Stimulated activated CD8-positive, alpha-beta memory T cell treated with anti-CD3 and anti-CD28 coated beads, Interleukin-4, amount 100 ng/mL, for 24 hours (primary cell): Measurements from ENCODE around the gene CTNNAL1.
"Not testable (repeated sequence)": the region's sequence is repeated elsewhere in the genome, so short reads cannot be mapped to it uniquely, and the experiment has no call there.

Experiments used
- DNase-seq: peaks from one replicate; pipeline ENCODE4 v3.0.0-alpha.2; 2020; ENCODE audit warnings: low read depth

The CTNNAL1 gene

DNA sequence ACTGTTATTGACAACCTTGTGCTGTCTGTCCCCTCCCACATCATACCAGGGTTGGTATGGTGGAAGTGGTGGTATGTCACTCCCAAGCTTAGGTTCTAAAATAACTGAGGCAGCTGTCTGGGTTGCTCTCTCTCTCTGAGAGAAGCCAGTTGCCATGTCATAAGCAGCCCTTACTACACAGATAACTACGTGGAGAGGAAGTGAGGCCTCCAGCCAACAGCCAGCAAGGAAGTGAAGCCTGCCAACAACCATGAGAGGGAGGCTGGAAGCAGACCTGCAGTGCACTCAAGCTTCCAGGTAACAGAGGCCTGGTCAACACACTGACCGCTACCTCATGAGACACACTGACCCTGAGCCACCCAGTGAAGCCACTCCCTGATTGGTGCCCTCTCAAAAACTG, 18.6 kb downstream of the CTNNAL1 start:
- DNase-seq: no peak

DNA sequence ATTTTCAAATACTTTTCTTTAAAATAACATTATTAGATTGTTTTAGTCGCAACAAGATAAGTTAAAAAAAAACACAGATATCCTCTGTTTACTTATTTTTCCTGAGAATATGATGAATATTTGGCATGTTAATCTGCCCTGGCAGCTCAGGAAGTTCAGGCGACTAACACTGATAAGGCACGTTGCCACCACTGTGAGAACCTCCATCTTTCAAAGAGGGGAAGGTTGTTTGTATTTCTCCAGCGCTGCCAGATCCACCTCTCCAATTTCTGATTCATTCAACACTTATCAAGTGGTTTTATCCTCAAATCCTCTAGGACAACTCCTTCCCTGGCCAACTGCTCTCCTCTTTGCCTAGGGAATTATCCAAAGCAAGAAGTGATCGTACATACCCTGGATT, 21.8 kb downstream of the CTNNAL1 start:
- DNase-seq: no peak

DNA sequence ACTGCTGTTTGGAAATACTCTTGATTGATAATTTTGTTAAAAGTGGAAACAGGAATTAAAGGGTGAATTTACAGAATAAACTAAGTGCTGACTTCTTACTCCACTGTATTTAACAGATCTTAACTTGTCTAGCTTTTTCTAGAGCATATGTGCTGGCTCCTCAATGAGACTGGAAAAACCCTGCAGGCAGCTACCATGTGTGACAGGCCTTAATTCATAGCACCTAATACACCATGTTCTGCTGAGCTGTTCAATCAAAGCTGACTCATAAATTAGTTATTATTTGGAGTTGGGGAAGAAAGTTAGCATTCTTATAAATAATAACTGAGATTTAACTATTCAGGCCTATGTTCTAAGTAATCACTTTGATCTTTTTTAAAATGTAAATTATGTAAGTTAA, 29.4 kb downstream of the CTNNAL1 start:
- no peak for DNase-seq

DNA sequence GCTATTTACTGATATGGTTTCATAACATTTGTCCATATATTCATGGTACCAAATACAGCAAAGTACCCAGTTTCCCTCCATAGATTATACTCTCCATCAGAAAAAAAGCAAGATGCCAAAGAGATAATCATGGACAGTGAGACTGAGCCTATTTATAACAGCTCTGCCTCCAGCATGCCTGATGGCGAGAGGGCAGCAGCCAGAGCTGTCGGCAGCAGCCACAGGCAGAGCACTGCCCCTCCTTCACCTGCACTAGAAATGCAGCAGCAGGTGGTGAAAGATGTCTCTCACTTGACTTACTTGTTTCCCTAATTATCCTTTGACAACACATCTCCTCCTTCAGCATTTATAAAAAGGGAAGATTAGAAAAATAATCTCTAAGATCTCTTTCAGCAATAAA, 32.4 kb downstream of the CTNNAL1 start:
- no peak for DNase-seq

DNA sequence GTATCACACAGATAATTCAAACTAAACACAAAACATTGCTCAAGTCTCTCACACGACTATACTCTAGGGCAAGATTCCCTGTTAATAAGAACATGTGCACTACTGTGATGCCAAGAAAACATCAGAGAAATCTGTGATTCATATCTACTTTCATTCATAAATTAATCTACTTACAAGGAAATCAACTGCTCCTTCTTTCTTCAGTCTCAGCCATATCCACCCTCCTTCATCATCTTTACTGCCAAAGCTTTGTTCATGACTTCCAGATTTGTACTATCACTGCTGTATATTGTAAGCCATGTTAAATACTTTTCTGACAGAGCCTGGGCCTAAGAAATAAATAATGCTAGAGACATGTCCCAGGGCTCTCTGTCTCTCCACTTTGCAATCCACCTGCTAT, 35.1 kb downstream of the CTNNAL1 start:
- no peak for DNase-seq

DNA sequence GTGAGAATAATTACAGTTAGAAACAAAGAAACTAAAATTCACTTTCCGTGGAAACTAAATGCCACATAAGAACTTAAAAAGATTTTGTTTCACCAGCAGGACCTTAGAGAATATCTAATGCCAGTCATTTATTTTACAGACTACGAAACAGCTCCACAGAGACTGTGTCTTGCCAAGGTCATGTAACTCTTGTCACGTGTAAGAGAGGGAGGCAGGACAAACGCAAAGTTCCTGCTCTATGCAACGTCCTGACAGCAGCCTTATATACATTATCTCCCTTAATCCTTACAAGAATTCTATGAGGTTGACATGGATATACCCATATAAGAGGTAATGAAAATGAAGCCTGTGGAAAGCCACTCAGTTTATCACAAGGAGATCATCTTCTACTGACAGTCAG, 39.4 kb downstream of the CTNNAL1 start:
- no peak for DNase-seq

DNA sequence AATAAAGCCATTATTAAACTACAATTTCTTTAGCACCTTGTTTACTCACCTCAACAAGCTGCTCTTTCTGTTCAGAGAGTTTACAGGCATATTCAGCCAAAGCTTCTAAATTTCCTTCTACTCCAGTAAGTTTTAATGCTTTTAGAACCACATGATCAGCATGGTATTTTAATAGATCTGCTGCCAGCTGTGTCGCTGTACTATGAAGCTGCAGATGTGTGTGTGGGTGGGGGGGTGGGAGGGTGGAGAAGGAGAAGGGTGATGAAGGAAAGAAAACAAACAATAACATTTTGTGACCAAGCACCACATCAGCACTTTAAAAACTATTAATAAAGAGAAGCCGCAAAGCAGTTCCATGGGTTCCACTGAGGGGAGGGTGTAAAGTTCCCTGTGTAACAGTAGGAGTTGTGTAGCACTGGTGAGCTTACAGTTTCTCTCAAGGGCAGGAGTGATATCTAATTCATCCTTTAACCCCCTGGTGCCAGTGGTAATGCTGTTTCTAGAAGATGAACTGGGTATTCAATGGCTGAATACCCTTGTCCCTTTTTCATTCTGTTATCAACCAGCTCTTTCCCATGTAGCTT, 40.6 kb downstream of the CTNNAL1 start:
- DNase-seq: no peak

DNA sequence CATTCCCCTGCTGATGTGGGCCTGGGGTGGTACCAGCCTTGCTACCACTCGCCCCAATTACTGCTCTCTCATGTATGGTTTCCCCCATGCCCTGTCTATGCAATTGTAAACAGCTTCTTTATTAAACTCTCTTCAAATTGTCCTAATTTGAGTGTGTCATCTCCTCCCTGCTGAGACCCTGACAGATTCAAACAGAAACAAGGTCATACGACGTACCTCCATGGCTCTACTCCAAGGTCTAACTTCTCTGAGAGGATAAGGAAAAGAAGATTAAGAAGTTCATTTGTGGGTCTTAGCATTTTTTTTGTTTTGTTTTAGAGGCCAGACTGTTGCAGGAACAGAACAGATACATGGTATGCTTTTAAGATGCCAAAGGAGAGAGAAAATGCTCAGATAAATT, 41.1 kb downstream of the CTNNAL1 start:
- no peak for DNase-seq

DNA sequence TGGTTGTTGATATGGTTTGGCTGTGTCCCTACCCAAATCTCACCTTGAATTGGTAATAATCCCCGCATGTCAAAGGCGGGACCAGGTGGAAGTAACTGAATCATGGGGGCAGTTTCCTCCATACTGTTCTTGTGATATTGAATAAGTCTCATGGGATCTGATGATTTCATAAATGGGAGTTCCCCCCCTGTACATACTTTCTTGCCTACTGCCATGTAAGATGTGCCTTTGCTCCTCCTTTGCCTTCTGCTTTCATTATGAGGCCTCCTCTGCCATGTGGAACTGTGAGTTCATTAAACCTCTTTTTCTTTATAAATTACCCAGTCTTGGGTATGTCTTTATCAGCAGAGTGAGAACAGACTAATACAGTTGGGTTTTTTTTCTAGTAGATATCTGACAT, 41.9 kb downstream of the CTNNAL1 start:
- DNase-seq: not testable (repeated sequence)

DNA sequence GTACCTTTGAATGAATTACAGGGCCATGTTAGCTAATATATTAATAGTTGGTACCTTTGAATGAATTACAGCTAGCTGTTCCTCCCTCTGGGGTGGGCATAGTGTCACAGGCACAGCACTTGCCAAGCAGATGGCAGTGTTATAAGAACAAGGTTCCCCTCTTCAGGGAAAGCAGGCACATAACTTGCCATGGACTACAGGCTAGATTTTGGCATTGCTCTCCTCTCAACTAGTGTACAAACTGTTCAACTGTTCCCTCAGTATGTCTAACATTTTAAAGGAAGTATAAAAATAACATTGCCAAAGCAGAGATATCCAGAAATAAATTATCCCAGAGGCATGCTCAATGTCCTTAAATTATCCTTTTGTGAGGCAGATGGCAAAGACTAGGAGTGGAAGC, 45.4 kb downstream of the CTNNAL1 start:
- no peak for DNase-seq

DNA sequence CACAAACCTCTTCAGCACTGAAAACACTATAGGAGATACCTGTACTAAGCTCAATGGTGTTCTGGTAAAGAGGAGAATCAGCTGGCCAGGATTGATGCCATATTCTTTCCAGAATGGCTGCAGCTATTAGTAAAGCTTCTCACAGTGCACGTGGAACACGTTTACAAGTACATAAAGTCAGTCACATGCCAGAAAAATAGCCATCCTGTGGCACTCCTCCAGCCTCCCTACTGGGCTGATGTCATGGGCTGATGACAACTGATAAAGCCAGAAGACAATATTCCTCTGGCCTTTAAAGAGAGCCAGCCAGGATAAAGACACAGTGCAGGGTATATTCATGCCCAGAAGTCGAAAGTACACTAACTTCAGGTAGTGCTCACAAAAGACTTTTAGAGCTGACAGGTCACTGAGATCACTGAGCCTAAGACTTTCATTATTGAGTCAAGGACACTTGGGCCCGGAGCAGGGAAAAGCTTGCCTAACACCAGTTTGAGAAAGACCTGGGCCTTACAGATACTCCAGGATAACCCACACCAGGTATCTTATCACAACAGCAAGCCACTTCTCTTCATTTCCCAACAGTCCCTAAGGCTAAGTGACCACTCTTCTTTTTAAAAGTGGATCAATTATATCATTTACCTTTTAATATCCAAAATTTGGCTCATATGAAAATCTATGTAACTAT, 49.7 kb downstream of the CTNNAL1 start:
- no peak for DNase-seq

DNA sequence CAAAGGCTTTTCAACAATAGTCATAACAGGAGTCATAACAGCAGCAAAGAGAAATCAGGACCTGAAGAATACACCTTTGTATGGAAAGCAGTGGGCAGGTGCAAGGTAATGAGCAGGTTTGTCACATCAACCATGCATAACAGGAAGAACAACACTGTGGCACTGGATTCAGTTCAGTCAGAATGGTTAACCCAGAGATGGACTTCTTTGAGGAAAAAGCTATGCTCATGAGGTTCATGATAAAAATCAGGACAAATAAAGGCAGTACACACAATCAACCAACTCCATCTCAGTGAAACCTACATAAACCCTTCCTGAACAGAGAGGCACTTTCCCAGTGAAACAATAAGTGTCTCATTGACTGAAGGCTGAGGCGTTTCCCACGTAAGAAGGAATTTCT, 52.1 kb downstream of the CTNNAL1 start:
- no peak for DNase-seq

DNA sequence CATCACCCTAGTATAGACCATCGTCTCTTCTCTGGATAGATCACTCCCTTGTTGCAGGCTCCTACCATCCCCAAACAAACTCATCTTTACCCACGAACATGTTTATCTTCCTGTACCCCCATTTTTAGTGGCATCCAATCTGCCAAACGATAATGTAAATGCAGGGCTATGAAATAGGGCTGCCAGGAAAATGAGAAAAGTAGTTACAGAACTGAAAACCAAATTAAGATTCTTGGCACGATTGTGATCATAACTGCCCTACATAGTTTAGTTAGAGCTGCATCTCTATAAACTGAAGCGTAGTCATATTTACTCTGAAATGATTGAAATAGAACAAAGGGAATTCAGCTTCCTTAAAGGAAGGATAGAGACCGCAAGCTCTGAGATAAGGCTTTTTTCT, 53.0 kb downstream of the CTNNAL1 start:
- no peak for DNase-seq

DNA sequence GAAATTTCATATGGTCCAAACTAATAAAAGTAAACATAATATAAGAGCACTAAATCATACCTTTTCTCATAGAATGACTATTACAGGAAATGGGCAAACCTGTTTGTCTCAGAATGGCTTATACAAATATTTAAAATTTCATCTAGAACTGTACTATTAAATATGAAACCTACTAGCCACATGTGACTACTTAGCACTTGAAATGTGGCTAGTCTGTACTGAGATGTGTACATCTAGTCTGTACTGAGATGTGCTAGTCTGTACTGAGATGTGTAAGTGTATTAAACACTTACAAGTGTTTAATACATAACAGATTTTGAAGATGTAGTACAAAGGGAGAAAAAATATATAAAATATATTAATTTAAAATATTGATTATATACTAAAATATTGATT, 56.7 kb downstream of the CTNNAL1 start:
- no peak for DNase-seq

DNA sequence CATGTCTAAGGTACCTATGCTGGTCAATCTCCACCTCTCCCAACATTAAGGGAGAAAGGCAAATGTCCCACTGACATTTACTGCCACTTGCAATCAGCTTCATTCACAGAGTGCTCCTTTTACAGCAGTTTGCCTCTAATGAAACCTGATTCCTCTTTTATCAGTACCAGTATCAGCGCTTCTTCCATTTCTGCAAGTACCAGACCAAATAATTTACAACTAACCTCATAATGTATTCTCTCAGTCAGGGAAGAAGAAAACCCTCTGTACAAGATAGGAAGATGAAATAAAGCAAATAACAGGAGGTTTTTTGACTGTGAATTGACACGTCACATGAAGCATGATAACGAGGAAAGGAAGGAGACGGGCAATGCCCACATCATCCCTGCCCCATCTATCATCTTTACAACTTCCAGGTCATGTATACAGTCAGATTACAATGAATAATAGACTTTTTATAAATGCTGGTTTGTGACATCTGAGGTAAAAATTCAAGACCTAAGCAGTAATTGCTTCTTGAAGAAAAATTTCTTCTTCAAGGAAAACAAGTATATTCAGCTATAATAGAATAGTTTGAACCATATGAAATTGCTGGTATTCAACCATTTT, 57.2 kb downstream of the CTNNAL1 start:
- DNase-seq: no peak

DNA sequence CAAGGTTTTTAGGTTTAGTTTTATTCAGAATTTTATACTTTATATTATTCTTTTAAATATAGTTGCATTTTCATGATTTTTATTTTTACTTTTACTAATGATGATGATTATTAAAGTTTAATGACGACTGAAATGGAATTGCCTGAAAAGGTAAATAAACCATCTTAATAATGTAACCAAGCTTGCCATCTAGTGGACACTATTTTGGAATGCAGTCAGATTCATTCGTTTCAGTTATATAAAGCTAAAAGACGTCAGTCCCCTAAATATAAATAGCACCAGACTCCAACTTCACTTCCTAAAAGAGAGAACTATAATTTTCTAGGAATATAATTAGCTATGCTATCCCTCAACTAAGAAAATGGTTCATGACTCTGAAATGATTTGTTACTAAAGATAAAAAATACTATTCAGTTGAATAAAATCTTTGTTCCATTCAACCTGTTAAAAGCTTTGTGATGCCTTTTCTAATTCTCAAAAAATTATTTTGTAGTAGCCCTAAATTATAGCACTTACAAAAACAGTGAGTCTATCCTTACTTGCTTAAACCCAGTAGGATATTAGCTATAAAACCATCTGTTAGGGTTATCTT, 59.2 kb downstream of the CTNNAL1 start:
- DNase-seq: no peak

DNA sequence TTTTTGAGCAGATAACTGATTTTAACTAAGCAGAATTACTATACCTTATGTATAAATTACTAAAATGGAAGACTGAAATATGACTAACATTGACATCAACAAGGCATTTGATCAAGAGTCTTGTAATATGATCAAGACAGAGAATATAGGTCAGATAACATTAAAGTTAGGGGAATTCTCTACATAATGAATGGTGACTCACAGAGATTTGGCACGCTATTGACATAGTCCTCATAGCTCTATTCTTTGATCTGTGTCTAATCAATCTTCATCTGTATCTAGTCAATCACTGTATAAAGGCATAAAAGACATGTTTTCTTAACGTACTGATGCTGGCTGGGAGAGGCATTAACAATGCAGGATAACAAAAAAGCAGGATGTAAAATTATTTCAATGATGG, 61.7 kb downstream of the CTNNAL1 start:
- no peak for DNase-seq

DNA sequence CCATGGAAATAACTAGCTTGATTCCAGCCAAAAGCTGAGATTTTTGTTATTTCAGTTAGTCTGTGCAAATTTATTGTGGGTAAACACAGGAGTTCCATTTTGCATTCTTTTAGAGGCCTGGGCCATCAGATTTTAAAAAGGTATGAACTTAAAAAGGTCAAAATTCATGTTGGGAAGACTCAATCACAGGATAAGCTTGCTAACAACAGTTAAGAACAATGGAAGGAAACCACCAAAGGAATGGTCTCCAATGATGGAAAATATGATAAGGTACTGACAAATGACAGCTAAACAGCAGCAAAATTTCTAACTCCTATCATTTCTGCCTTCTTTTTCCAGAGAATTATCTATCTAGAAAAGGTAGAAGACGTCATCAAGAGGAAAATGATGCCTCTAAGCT, 63.1 kb downstream of the CTNNAL1 start:
- DNase-seq: no peak

DNA sequence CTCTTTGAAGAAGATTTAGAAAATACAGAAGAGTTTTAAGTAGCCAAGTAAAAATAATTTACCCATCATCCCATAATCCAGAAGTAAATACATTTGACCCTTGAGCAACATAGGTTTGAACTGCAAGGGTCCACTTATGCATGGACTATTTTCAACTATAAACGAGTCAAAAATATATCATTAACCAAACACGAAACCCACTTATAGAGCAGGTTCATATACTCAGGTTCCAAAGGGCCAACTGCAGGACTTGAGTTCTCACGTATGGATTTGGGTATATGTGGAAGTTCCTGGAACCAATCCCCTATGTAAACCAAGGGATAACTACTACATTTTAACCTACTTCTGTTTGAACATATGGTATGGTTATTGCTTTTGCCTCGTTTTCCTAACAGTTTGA, 73.3 kb downstream of the CTNNAL1 start:
- DNase-seq: no peak

DNA sequence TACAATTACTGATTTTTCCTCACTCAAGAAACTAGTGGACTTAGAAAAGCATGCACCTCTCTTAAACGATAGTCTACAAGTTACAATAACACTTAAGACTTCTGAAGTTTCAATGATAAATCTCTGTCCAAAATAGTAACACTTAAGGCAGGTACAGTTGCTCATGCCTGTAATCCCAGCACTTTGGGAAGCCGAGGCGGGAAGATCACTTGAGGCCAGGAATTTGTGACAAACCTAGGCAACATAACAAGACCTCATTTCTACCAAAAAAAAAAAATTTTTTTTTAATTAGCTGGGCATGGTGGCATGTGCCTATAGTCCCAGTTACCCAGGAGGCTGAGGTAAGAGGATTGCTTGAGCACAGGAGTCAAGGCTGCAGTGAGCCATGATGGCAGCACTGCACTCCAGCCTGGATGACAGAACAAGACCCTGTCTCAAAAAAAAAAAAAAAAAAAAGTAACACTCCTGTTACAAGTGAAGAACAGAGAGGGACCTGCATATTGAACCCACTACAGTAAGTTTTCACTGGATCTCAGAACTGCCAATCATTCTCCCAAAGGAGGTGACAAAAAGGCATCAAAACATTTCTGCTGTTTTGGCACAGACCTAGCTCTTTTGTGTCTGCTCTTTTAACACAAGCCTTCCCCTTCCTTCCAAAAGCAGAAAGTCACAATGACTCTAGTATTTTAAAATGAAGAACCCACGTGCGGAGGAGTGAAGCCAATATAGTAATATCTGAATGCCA, 75.6 kb downstream of the CTNNAL1 start:
- DNase-seq: no peak

DNA sequence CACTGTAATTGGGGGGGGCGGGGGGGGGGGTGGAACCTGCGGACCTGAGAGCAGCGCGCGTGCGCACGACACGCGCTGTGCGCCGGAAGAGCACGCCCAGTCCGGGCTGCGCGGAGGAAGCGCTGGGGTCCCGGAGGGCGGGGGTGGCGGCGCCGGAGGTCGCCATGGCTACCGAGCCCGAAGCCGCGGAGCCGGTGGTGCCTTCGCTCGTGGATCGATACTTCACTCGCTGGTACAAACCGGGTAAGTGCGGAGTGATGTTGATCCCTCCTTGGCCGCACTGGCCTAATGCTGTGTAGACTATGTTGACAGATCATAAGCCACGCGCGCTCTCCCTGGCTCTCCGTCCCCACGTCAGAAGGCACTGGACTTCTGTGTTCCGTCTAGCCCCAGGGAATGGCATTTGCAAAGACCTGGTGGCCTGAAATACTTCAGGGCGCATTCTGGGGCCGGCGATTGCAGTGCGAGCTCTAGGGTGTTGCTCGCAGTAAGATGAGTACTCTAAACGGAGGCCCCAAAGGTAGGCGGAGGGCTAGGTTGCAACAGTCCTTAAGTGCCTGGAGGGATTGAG, 78.9 kb downstream of the CTNNAL1 start, which contains the start of gene ABITRAM:
Gene ABITRAM, plus strand, starts transcription at position 78 of the 571 bp plus-strand sequence. Its CDS starts 87 bp downstream, at position 165.
- DNase-seq: peak; percentile 67

DNA sequence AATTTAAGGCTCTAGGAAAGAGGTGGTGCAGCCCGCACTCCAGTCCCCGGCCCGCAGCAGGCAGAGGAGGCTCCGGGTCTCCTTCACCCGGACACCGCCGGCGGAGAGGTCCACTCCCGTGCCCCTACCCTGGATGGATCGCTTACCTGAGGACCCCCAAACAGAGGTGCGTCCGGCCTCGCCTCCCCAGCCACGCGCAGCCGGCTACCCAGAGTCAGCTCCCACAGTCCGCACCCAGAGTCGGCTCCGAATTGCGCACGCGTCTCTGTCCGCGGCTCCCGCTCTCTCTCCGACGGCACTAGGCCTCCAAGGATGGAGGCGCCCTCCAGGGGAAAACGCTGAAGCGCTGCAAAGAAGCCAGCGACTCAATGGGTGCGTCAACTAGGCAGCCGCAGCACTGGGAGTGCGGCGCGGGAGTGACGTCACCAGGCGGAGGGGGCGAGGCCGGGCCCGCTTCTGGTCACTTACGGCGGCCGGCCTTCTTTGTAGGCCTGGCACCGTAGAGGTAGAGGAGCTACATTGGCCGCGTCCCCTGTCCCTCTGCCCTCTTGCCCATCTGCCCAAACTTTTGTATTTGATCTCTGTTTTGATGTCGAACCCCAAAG, 79.5 kb downstream of the CTNNAL1 start, which contains the start of gene ELP1:
Gene ELP1, minus strand, starts transcription at position 407 of the 605 bp plus-strand sequence. CDS start 2,978 bp downstream, outside the sequence.
- DNase-seq: peak; percentile 89
